Measurements from ENCODE around the gene SYAP1.
"Not testable (repeated sequence)": the region's sequence is repeated elsewhere in the genome, so short reads cannot be mapped to it uniquely, and the experiment has no call there.

The SYAP1 gene

DNA sequence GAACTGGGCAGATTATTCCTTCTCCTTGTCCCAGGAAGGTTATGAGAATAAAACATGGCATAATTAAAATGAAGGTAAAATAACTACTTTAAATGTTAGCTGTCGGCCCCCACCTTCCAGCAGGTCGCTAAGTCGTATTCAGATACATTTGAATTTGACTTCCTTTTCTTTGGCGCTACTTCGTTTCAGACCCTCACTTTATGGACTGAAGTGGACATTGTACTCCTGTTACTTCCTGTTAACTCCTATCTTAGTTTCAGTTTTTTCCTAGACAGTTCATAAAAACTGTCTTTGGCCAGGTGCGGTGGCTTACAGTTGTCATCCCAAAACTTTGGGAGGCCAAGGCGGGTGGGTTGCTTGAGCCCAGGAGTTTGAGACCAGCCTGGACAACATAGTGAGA, 5.7 kb downstream of the SYAP1 start:
- Histone ChIP-seq H3K4me3 (replicated peaks; ENCODE audit: insufficient read depth, low read length) (no peak overlapping the region), H3K27ac (replicated peaks) (no peak overlapping the region), H3K27me3 (ENCODE audit: insufficient read depth, poor library complexity, severe bottlenecking) (no peaks in the 10 kb centered on the region)
- no peak for DNase-seq (ENCODE audit: low read depth in 1 of 2, low spot score in 1 of 2)
- TF ChIP-seq SPI1 (IDR thresholded peaks at IDR 0.05; ENCODE audit: borderline replicate concordance, low read depth) (no peak), POLR2AphosphoS5 (IDR thresholded peaks at IDR 0.05; ENCODE audit: low read depth) (no peak), GABPA (IDR thresholded peaks at IDR 0.05; ENCODE audit: low read depth) (no peak)
- TF ChIP-seq, protein P1, sequence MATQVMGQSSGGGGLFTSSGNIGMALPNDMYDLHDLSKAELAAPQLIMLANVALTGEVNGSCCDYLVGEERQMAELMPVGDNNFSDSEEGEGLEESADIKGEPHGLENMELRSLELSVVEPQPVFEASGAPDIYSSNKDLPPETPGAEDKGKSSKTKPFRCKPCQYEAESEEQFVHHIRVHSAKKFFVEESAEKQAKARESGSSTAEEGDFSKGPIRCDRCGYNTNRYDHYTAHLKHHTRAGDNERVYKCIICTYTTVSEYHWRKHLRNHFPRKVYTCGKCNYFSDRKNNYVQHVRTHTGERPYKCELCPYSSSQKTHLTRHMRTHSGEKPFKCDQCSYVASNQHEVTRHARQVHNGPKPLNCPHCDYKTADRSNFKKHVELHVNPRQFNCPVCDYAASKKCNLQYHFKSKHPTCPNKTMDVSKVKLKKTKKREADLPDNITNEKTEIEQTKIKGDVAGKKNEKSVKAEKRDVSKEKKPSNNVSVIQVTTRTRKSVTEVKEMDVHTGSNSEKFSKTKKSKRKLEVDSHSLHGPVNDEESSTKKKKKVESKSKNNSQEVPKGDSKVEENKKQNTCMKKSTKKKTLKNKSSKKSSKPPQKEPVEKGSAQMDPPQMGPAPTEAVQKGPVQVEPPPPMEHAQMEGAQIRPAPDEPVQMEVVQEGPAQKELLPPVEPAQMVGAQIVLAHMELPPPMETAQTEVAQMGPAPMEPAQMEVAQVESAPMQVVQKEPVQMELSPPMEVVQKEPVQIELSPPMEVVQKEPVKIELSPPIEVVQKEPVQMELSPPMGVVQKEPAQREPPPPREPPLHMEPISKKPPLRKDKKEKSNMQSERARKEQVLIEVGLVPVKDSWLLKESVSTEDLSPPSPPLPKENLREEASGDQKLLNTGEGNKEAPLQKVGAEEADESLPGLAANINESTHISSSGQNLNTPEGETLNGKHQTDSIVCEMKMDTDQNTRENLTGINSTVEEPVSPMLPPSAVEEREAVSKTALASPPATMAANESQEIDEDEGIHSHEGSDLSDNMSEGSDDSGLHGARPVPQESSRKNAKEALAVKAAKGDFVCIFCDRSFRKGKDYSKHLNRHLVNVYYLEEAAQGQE (IDR thresholded peaks at IDR 0.05; ENCODE audit: insufficient replicate concordance, low read depth), result no peak
- TF ChIP-seq, protein P2, sequence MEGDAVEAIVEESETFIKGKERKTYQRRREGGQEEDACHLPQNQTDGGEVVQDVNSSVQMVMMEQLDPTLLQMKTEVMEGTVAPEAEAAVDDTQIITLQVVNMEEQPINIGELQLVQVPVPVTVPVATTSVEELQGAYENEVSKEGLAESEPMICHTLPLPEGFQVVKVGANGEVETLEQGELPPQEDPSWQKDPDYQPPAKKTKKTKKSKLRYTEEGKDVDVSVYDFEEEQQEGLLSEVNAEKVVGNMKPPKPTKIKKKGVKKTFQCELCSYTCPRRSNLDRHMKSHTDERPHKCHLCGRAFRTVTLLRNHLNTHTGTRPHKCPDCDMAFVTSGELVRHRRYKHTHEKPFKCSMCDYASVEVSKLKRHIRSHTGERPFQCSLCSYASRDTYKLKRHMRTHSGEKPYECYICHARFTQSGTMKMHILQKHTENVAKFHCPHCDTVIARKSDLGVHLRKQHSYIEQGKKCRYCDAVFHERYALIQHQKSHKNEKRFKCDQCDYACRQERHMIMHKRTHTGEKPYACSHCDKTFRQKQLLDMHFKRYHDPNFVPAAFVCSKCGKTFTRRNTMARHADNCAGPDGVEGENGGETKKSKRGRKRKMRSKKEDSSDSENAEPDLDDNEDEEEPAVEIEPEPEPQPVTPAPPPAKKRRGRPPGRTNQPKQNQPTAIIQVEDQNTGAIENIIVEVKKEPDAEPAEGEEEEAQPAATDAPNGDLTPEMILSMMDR (IDR thresholded peaks at IDR 0.05; ENCODE audit: insufficient read depth, low read length), result no peak

DNA sequence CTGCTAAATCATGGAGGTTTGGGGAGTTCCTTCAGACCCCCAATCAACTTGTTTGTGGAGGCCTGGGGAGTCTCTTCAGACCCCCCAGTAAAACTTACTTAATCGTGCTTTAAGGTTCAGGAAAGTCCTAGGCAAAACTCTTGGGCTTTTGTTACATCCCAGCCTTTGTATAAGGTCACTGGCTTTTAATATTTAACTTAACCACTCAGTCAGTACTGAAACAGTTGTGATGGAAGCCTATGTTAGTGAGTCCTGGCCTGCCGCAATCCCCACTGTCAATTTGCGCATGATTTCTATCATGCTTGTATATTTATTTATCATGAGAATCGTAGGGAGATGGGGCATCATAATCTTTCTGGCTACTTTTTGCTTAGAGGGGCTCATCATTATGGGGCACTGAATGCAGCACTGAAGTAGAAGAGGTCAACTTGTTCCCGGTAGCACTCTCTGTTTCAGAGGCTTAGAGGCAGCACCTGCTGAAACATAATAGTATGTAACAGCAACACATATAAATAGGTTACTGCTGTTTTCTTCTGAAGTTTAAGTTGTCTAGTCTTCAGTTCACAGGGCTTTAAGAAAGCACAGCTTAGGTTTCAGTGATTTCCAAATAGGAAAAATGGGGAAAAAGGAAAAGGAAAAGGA, 7.1 kb downstream of the SYAP1 start:
- DNase-seq (ENCODE audit: low read depth in 1 of 2, low spot score in 1 of 2); H3K27me3 ChIP-seq (ENCODE audit: insufficient read depth, poor library complexity, severe bottlenecking): not testable (repeated sequence)

DNA sequence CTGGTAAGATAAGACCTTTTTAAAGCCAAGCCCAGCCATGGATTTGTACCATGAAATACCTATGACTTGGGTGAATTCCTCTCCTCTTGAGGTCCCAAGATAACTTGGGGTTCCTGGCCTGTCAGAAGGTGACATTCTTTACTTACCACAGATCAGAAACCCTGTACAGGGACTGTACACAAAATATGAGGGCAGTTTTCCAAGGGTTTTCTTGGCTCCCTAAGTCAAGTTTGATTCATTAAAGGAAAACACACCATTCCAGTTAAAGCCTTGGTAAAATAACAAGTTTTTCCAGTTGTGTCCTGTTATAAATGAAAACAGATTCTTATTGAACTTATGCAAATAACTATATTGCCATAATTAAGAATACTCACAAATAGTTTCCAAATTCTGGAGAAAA, 8.2 kb downstream of the SYAP1 start:
- Histone ChIP-seq H3K4me3 (replicated peaks; ENCODE audit: insufficient read depth, low read length) (no peak overlapping the region), H3K27me3 (ENCODE audit: insufficient read depth, poor library complexity, severe bottlenecking) (no peaks in the 10 kb centered on the region), H3K27ac (replicated peaks) (no peak overlapping the region)
- DNase-seq (ENCODE audit: low read depth in 1 of 2, low spot score in 1 of 2), result no peak
- TF ChIP-seq POLR2AphosphoS5 (IDR thresholded peaks at IDR 0.05; ENCODE audit: low read depth) (no peak), GABPA (IDR thresholded peaks at IDR 0.05; ENCODE audit: low read depth) (no peak), SPI1 (IDR thresholded peaks at IDR 0.05; ENCODE audit: borderline replicate concordance, low read depth) (no peak)
- TF ChIP-seq, protein P2 (IDR thresholded peaks at IDR 0.05; ENCODE audit: insufficient read depth, low read length), result no peak
- TF ChIP-seq, protein P1 (IDR thresholded peaks at IDR 0.05; ENCODE audit: insufficient replicate concordance, low read depth), result no peak

More for the DNA sequence above, 7.1 kb downstream of the SYAP1 start:
- H3K4me3 ChIP-seq (replicated peaks; ENCODE audit: insufficient read depth, low read length); H3K27ac ChIP-seq (replicated peaks): not testable (repeated sequence)

DNA sequence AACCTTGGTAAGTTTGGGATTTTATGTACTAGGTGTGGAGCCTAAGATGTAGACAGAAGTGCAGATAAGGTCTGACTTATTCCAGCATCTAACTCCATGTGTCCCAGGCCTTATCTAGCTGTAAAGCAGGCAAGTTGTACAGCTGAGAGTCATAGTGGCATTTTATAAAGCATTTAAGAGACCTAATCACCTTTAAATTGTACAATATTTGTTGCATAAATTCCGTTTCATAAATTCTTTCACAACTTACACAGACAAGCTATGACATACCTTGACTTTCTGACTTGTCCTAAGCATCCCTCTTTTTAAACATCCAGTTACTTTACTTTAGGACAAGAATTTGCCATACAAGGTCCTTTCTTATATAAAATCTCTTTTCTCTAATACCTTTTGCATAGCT, 11.0 kb downstream of the SYAP1 start:
- H3K27me3 ChIP-seq (ENCODE audit: insufficient read depth, poor library complexity, severe bottlenecking), result no peaks in the 10 kb centered on the region
- no peak for DNase-seq (ENCODE audit: low read depth in 1 of 2, low spot score in 1 of 2)
- TF ChIP-seq GABPA (IDR thresholded peaks at IDR 0.05; ENCODE audit: low read depth), result no peak
- TF ChIP-seq, protein P1 (IDR thresholded peaks at IDR 0.05; ENCODE audit: insufficient replicate concordance, low read depth), result no peak
- TF ChIP-seq, protein P2 (IDR thresholded peaks at IDR 0.05; ENCODE audit: insufficient read depth, low read length), result no peak
- no peak for TF ChIP-seq SPI1 (IDR thresholded peaks at IDR 0.05; ENCODE audit: borderline replicate concordance, low read depth)
- TF ChIP-seq POLR2AphosphoS5 (IDR thresholded peaks at IDR 0.05; ENCODE audit: low read depth), result no peak
- H3K4me3 ChIP-seq (replicated peaks; ENCODE audit: insufficient read depth, low read length), result no peak overlapping the region
- no peak overlapping the region for H3K27ac ChIP-seq (replicated peaks)

All from HL-60 (cell line).